ENCODE data around the gene SYT9. TPM values are rescaled to one million over a fixed set of nuclear protein-coding genes. Genes with fewer than 3 reads are reported as not detected.

The SYT9 gene
- polyA plus RNA-seq, 3 donors: not detected

DNA sequence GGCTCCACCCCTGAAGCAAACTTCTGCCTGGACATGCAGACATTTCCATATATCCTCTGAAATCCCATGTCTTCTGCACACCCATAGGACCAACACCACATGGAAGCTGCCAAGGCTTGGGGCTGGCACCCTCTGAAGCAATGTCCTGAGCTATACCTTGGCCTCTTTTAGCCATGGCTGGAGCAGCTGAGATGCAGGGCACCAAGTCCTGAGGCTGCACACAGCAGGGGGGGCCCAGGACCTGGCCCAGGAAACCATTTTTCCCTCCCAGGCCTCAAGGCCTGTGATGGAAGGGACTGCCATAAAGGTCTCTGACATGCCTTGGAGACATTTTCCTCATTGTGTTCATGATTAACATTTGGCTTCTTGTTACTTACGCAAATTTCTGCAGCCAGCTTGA lies 34.5 kb downstream of the SYT9 start:
- H2AFZ ChIP-seq (ENCODE audit: insufficient read depth, low read depth, low read length, poor library complexity, severe bottlenecking): no peak overlapping the region
- peaks cover 11 to 12% of the 10 kb centered on the region in 2 donors for H3K9me3 ChIP-seq (replicated peaks in 1 of 2; ENCODE audit: control insufficient read depth in 1 of 2, insufficient read depth in 1 of 2, low read length in 2 of 2)
- H4K20me1 ChIP-seq (ENCODE audit: insufficient read depth, low read length): no peaks in the 10 kb centered on the region
- H3K79me2 ChIP-seq (ENCODE audit: insufficient read depth, low read length): no peaks in the 10 kb centered on the region
- no peak overlapping the region for H3K27ac ChIP-seq (ENCODE audit: low read depth in 1 of 2, low read length in 2 of 2)
- no peaks in the 10 kb centered on the region for H3K36me3 Mint-ChIP-seq
- peaks cover 0 to 2% (median 0%) of the 10 kb centered on the region in 3 donors for H3K27me3 Mint-ChIP-seq (ENCODE audit: low read depth in 3 of 3)
- no peaks in the 10 kb centered on the region for H3K36me3 ChIP-seq (replicated peaks in 1 of 2; ENCODE audit: control insufficient read depth in 1 of 2, insufficient read depth in 2 of 2, low read length in 2 of 2)
- H3K9me3 Mint-ChIP-seq: peaks cover 12 to 19% (median 18%) of the 10 kb centered on the region in 7 donors
- H3K4me3 Mint-ChIP-seq: no peak overlapping the region
- 75% methylated on average over 1 of the region's 1 CpG for WGBS (ENCODE audit: insufficient coverage)
- H3K4me3 ChIP-seq (replicated peaks in 1 of 3; ENCODE audit: low read depth in 2 of 3, low read length in 3 of 3): no peak overlapping the region
- TF ChIP-seq, protein P1, sequence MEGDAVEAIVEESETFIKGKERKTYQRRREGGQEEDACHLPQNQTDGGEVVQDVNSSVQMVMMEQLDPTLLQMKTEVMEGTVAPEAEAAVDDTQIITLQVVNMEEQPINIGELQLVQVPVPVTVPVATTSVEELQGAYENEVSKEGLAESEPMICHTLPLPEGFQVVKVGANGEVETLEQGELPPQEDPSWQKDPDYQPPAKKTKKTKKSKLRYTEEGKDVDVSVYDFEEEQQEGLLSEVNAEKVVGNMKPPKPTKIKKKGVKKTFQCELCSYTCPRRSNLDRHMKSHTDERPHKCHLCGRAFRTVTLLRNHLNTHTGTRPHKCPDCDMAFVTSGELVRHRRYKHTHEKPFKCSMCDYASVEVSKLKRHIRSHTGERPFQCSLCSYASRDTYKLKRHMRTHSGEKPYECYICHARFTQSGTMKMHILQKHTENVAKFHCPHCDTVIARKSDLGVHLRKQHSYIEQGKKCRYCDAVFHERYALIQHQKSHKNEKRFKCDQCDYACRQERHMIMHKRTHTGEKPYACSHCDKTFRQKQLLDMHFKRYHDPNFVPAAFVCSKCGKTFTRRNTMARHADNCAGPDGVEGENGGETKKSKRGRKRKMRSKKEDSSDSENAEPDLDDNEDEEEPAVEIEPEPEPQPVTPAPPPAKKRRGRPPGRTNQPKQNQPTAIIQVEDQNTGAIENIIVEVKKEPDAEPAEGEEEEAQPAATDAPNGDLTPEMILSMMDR (IDR thresholded peaks at IDR 0.05): no peak
- intact Hi-C loops (cut with micrococcal nuclease): no loop called here
- no peak overlapping the region for H3K4me2 ChIP-seq (replicated peaks; ENCODE audit: extremely low read depth, low read length, poor library complexity, severe bottlenecking)
- no peak overlapping the region for H3K9ac ChIP-seq (ENCODE audit: insufficient read depth, low read length, poor library complexity, severe bottlenecking)
- DNase-seq: no peak
- H3K4me1 Mint-ChIP-seq: no peaks in the 10 kb centered on the region
- H3K27ac Mint-ChIP-seq: no peak overlapping the region
- no peaks in the 10 kb centered on the region for H3K4me1 ChIP-seq (ENCODE audit: control insufficient read depth in 1 of 2, insufficient read depth in 2 of 2, low read length in 2 of 2)
- H3K27me3 ChIP-seq (ENCODE audit: control insufficient read depth in 2 of 2, insufficient read depth in 2 of 2, low read length in 2 of 2): no peaks in the 10 kb centered on the region

DNA sequence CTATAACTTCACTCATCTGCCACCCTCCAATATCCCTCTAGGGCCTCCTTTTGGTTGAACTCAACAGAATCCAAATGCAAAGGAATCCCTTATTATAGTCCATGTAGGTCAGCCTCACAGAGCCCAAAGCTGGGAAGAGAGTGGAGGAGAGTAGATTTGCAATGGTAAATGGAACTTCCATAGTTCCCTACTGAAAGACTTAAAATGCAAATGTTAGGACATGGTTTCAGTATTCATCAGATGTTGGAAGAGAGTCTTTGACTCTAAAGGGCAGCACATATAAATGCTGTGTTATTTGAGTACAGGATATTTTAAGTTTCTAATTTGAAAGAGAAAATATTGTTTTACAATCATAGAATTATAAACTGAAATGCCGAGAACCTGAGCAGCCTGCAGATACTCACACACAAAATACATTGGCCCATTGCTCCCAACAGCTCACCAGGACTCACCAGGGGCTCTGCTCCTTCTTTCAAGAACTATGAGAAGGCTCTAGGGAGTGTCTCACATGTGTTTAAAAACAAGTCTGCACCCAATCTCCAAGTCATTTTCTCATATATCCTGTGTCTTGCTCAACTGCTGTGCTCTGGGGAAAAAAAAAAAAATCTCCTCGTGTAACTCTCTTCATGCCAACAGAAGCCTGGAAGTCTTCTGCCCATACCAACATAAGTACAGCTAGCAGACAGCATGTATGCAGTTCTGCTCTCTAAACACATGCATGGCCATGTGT lies 39.6 kb downstream of the SYT9 start:
- Mint-ChIP-seq H3K27ac (no peak overlapping the region), H3K36me3 (no peaks in the 10 kb centered on the region), H3K9me3 (peaks cover 3 to 11% (median 7%) of the 10 kb centered on the region in 7 donors), H3K4me1 (no peaks in the 10 kb centered on the region), H3K4me3 (no peak overlapping the region), H3K27me3 (ENCODE audit: low read depth in 3 of 3) (peaks cover 0 to 5% (median 0%) of the 10 kb centered on the region in 3 donors)
- DNase-seq: no peak
- Histone ChIP-seq H3K4me1 (ENCODE audit: control insufficient read depth in 1 of 2, insufficient read depth in 2 of 2, low read length in 2 of 2) (no peaks in the 10 kb centered on the region), H2AFZ (ENCODE audit: insufficient read depth, low read depth, low read length, poor library complexity, severe bottlenecking) (no peak overlapping the region), H3K27me3 (ENCODE audit: control insufficient read depth in 2 of 2, insufficient read depth in 2 of 2, low read length in 2 of 2) (no peaks in the 10 kb centered on the region), H4K20me1 (ENCODE audit: insufficient read depth, low read length) (no peaks in the 10 kb centered on the region), H3K27ac (ENCODE audit: low read depth in 1 of 2, low read length in 2 of 2) (no peak overlapping the region), H3K9me3 (replicated peaks in 1 of 2; ENCODE audit: control insufficient read depth in 1 of 2, insufficient read depth in 1 of 2, low read length in 2 of 2) (peaks cover 1 to 3% of the 10 kb centered on the region in 2 donors), H3K79me2 (ENCODE audit: insufficient read depth, low read length) (no peaks in the 10 kb centered on the region), H3K4me2 (replicated peaks; ENCODE audit: extremely low read depth, low read length, poor library complexity, severe bottlenecking) (no peak overlapping the region), H3K9ac (ENCODE audit: insufficient read depth, low read length, poor library complexity, severe bottlenecking) (no peak overlapping the region), H3K4me3 (replicated peaks in 1 of 3; ENCODE audit: low read depth in 2 of 3, low read length in 3 of 3) (no peak overlapping the region), H3K36me3 (replicated peaks in 1 of 2; ENCODE audit: control insufficient read depth in 1 of 2, insufficient read depth in 2 of 2, low read length in 2 of 2) (no peaks in the 10 kb centered on the region)
- TF ChIP-seq, protein P1 (IDR thresholded peaks at IDR 0.05): no peak
- no CpG with 5 or more reads among the region's 2 CpGs for WGBS (ENCODE audit: insufficient coverage)
- intact Hi-C loops (cut with micrococcal nuclease): no loop called here
